Measurements from ENCODE around the gene SLC40A1.

Gene SLC40A1

DNA sequence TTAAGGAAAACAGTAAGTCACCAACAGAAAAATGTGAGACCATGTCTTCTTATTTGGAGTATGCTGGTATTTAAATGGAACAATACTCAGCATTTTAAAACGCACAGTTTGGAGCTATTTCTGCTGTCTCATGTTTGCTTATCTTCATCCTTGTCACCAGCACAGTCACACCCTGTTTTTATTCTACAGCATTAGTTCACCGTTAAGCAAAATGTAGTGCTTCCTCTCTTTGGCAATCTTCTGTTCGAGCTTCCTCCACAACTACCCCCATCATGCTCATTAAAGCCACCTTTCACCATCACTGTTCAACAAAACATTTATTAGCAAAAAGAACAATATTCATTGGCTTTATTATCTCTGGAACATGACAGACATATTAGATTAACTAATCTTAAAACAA lies 64.0 kb downstream of the SLC40A1 start:
- Histone ChIP-seq H3K27ac (ENCODE audit: low read depth, low read length) (no peak overlapping the region), H3K9me3 (ENCODE audit: control insufficient read depth, insufficient read depth, low read length) (no peaks in the 10 kb centered on the region), H3K27me3 (ENCODE audit: control insufficient read depth, low read length) (peaks cover 4% of the 10 kb centered on the region; the same call in 1 of the 2 replicates)

DNA sequence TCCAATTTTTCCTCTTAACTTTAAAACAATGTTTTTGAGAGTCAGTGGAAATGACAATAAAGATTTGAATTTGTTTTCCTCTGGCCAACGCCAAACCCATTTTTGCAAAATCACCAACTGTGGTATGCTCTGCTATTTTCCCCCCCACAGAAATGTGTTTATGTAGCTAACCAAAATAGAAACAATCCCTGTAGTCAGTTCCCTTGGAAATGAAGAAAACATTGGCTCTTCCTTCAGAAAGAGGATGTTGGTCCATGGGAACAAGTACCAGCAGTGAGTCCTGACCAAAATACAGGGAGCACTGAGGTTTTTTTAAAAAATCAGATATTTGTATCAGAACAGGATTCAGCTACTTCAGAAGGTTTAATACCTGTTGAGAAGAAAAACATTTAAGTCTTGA lies 65.3 kb downstream of the SLC40A1 start:
- H3K9me3 ChIP-seq (ENCODE audit: control insufficient read depth, insufficient read depth, low read length), result no peaks in the 10 kb centered on the region
- TF ChIP-seq, protein P1, sequence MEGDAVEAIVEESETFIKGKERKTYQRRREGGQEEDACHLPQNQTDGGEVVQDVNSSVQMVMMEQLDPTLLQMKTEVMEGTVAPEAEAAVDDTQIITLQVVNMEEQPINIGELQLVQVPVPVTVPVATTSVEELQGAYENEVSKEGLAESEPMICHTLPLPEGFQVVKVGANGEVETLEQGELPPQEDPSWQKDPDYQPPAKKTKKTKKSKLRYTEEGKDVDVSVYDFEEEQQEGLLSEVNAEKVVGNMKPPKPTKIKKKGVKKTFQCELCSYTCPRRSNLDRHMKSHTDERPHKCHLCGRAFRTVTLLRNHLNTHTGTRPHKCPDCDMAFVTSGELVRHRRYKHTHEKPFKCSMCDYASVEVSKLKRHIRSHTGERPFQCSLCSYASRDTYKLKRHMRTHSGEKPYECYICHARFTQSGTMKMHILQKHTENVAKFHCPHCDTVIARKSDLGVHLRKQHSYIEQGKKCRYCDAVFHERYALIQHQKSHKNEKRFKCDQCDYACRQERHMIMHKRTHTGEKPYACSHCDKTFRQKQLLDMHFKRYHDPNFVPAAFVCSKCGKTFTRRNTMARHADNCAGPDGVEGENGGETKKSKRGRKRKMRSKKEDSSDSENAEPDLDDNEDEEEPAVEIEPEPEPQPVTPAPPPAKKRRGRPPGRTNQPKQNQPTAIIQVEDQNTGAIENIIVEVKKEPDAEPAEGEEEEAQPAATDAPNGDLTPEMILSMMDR (IDR thresholded peaks at IDR 0.05; ENCODE audit: low read depth, low read length, poor library complexity, severe bottlenecking), result no peak
- no peak for TF ChIP-seq EZH2phosphoT487 (IDR thresholded peaks at IDR 0.05; ENCODE audit: borderline replicate concordance, low read length)
- H3K27ac ChIP-seq (ENCODE audit: low read depth, low read length), result no peak overlapping the region

More for the DNA sequence above, 64.0 kb downstream of the SLC40A1 start:
- no peaks in the 10 kb centered on the region for H4K20me1 ChIP-seq (ENCODE audit: control insufficient read depth, insufficient read depth, low read depth, low read length)
- no peaks in the 10 kb centered on the region for H3F3A ChIP-seq (ENCODE audit: control insufficient read depth, insufficient read depth)
- H3K4me1 ChIP-seq (ENCODE audit: control insufficient read depth, low read length), result no peaks in the 10 kb centered on the region
- no peaks in the 10 kb centered on the region for H3K9me2 ChIP-seq (replicated peaks; ENCODE audit: control insufficient read depth, low read length)
- no peak overlapping the region for H3K4me2 ChIP-seq (ENCODE audit: low read length)
- TF ChIP-seq EZH2phosphoT487 (IDR thresholded peaks at IDR 0.05; ENCODE audit: borderline replicate concordance, low read length), result no peak
- TF ChIP-seq, protein P1 (IDR thresholded peaks at IDR 0.05; ENCODE audit: low read depth, low read length, poor library complexity, severe bottlenecking), result no peak
- no peaks in the 10 kb centered on the region for H3K36me3 ChIP-seq (ENCODE audit: control insufficient read depth, low read length)
- no peaks in the 10 kb centered on the region for H3K79me2 ChIP-seq (ENCODE audit: control insufficient read depth, low read length)
- H3K4me3 ChIP-seq (ENCODE audit: low read length), result no peak overlapping the region

DNA sequence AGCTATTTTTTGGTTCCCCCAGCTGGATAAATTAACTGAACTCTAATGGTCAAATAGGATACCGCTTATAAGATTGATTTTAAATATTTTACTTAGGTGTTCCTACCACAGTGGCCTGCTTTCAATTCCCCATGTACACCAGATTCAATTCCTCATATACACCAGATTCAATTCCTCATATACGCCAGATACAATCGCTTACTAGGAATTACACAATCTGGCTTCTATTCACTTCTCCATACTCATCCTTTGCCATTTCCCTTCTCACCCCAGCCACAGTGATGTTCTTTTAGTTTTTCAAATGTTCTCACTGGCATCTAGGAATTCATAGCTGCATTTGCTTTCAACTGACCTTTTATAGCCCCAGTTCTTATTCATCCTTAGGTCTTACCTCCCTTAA lies 66.5 kb downstream of the SLC40A1 start:
- no peaks in the 10 kb centered on the region for H4K20me1 ChIP-seq (ENCODE audit: control insufficient read depth, insufficient read depth, low read depth, low read length)
- H3K36me3 ChIP-seq (ENCODE audit: control insufficient read depth, low read length), result no peaks in the 10 kb centered on the region
- H3K4me2 ChIP-seq (ENCODE audit: low read length), result no peak overlapping the region
- no peaks in the 10 kb centered on the region for H3K79me2 ChIP-seq (ENCODE audit: control insufficient read depth, low read length)
- no peaks in the 10 kb centered on the region for H3K4me1 ChIP-seq (ENCODE audit: control insufficient read depth, low read length)
- H3K27ac ChIP-seq (ENCODE audit: low read depth, low read length), result no peak overlapping the region
- TF ChIP-seq, protein P1 (IDR thresholded peaks at IDR 0.05; ENCODE audit: low read depth, low read length, poor library complexity, severe bottlenecking), result no peak
- no peak for TF ChIP-seq EZH2phosphoT487 (IDR thresholded peaks at IDR 0.05; ENCODE audit: borderline replicate concordance, low read length)
- H3K9me2 ChIP-seq (replicated peaks; ENCODE audit: control insufficient read depth, low read length), result no peaks in the 10 kb centered on the region
- H3K9me3 ChIP-seq (ENCODE audit: control insufficient read depth, insufficient read depth, low read length), result no peaks in the 10 kb centered on the region
- H3K27me3 ChIP-seq (ENCODE audit: control insufficient read depth, low read length), result peaks cover under 1% of the 10 kb centered on the region; the same call in 1 of the 2 replicates
- H3K4me3 ChIP-seq (ENCODE audit: low read length), result no peak overlapping the region
- no peaks in the 10 kb centered on the region for H3F3A ChIP-seq (ENCODE audit: control insufficient read depth, insufficient read depth)

More for the DNA sequence above, 65.3 kb downstream of the SLC40A1 start:
- Histone ChIP-seq H3K4me2 (ENCODE audit: low read length) (no peak overlapping the region), H3K36me3 (ENCODE audit: control insufficient read depth, low read length) (no peaks in the 10 kb centered on the region), H3K9me2 (replicated peaks; ENCODE audit: control insufficient read depth, low read length) (no peaks in the 10 kb centered on the region), H3K4me3 (ENCODE audit: low read length) (no peak overlapping the region), H4K20me1 (ENCODE audit: control insufficient read depth, insufficient read depth, low read depth, low read length) (no peaks in the 10 kb centered on the region), H3K79me2 (ENCODE audit: control insufficient read depth, low read length) (no peaks in the 10 kb centered on the region), H3K27me3 (ENCODE audit: control insufficient read depth, low read length) (peaks cover 4% of the 10 kb centered on the region; the same call in 1 of the 2 replicates), H3F3A (ENCODE audit: control insufficient read depth, insufficient read depth) (no peaks in the 10 kb centered on the region), H3K4me1 (ENCODE audit: control insufficient read depth, low read length) (no peaks in the 10 kb centered on the region)

All from DOHH2 (cell line).